CD4-positive, alpha-beta memory T cell (primary cell): Measurements from ENCODE around the gene GRM4. TPM values are rescaled to one million over a fixed set of nuclear protein-coding genes. Genes with fewer than 3 reads are reported as not detected.

Experiments
- CTCF ChIA-PET: fragments of 350-600 bp; sonication (Branson Sonifier 250); formaldehyde crosslinking; loops from one replicate; lab custom pipeline; 2021; ENCODE audit warnings: inconsistent platforms; ENCODE audit not compliant: partially characterized antibody; lab: Charles Lee
- POLR2A ChIA-PET: fragments of 350-600 bp; sonication (Branson Sonifier 250); formaldehyde crosslinking; loops from one replicate; lab custom pipeline; 2021; ENCODE audit not compliant: partially characterized antibody; lab: Charles Lee
- DNase-seq, 5 donors: peaks; one replicate each; pipeline versions ENCODE4 v3.0.0 to v3.0.0-alpha.2; 2020 to 2022; ENCODE audit warnings: mixed read lengths in 1 of 5
- H3K27ac ChIP-seq: one replicate; pipeline ENCODE4 v1.7.0; 2013; ENCODE audit warnings: low read depth, low read length
- H3K27me3 ChIP-seq: 2 replicates; pipeline ENCODE4 v1.7.0; 2013; ENCODE audit warnings: mild to moderate bottlenecking, low read length, moderate library complexity; ENCODE audit not compliant: insufficient read depth
- H3K36me3 ChIP-seq: 2 replicates; pipeline ENCODE4 v1.7.0; 2013; ENCODE audit warnings: mild to moderate bottlenecking, low read length, moderate library complexity; ENCODE audit not compliant: insufficient read depth
- H3K4me1 ChIP-seq: 2 replicates; pipeline ENCODE4 v1.7.0; 2013; ENCODE audit warnings: mild to moderate bottlenecking, low read length, moderate library complexity; ENCODE audit not compliant: insufficient read depth
- H3K4me3 ChIP-seq, 2 donors: one replicate each; pipeline ENCODE4 v1.7.0; 2013; ENCODE audit warnings: low read length in 2 of 2, mild to moderate bottlenecking in 1 of 2
- H3K9me3 ChIP-seq, 2 donors: one replicate each; pipeline ENCODE4 v1.7.0; 2013; ENCODE audit warnings: low read length in 2 of 2, control low read depth in 1 of 2; ENCODE audit not compliant: control insufficient read depth in 1 of 2
- H3K27ac Mint-ChIP-seq, 7 donors: one replicate each; pipeline ENCODE4 v1.8.0; 2020 to 2021; ENCODE audit warnings: mixed read lengths in 7 of 7, mild to moderate bottlenecking in 6 of 7, inconsistent platforms in 3 of 7, moderate library complexity in 3 of 7
- H3K27me3 Mint-ChIP-seq, 2 donors: one replicate each; pipeline ENCODE4 v1.8.0; 2020 to 2021; ENCODE audit warnings: mixed read lengths in 2 of 2
- H3K36me3 Mint-ChIP-seq, 2 donors: one replicate each; pipeline ENCODE4 v1.8.0; 2020 to 2021; ENCODE audit warnings: mixed read lengths in 2 of 2, inconsistent platforms in 1 of 2, mild to moderate bottlenecking in 1 of 2
- H3K4me1 Mint-ChIP-seq, 4 donors: one replicate each; pipeline ENCODE4 v1.8.0; 2020 to 2021; ENCODE audit warnings: mixed read lengths in 4 of 4, mild to moderate bottlenecking in 1 of 4
- H3K4me3 Mint-ChIP-seq, 8 donors: one replicate each; pipeline ENCODE4 v1.8.0; 2020 to 2021; ENCODE audit warnings: mixed read lengths in 8 of 8, mild to moderate bottlenecking in 7 of 8, moderate library complexity in 6 of 8, inconsistent platforms in 3 of 8
- H3K9me3 Mint-ChIP-seq, 8 donors: one replicate each; pipeline ENCODE4 v1.8.0; 2020 to 2021; ENCODE audit warnings: mixed read lengths in 8 of 8, mild to moderate bottlenecking in 5 of 8, inconsistent platforms in 3 of 8, moderate library complexity in 1 of 8
- intact Hi-C: fragments of 100-400 bp; cut with micrococcal nuclease; formaldehyde crosslinking; loops from one replicate; pipeline ENCODE4 v1.15.1; 2023
- microRNA-seq: library from miRNA; unstranded; fragments of <30 nt; microRNA quantifications from one replicate; pipeline ENCODE4 v1.2.0, GENCODE V29; 2021; ENCODE audit warnings: borderline replicate concordance, borderline number of aligned reads, borderline microRNAs expressed, mixed read lengths
- polyA plus RNA-seq, 2 donors: library from polyadenylated mRNA; unstranded; fragments of 300-500 nt; fragmentation: Illumina TruSeq; gene quantifications; one replicate each; pipeline ENCODE4 v1.2.3, GENCODE V29; 2021
- total RNA-seq, 2 experiments: library from RNA; stranded (reverse); gene quantifications; one replicate each; pipeline ENCODE4 v1.2.3, GENCODE V29; 2021

The GRM4 gene
- total and polyA plus RNA-seq, 4 experiments from 2014 or later, result 0.09 TPM; not detected in 3

- CTCF ChIA-PET, result no interaction called here
- no peak overlapping the region for H3K27ac Mint-ChIP-seq
Measured at GRCh38 chr6:33974030-33974429, 171.9 kb downstream of the GRM4 start.

GRCh38 chr6:33971580-33971979 lies 174.3 kb downstream of the GRM4 start:
- POLR2A ChIA-PET, result no interaction called here
- Histone ChIP-seq H3K27me3 (peaks cover 6% of the 10 kb centered on the region), H3K9me3 (no peaks in the 10 kb centered on the region), H3K36me3 (no peaks in the 10 kb centered on the region), H3K4me1 (no peaks in the 10 kb centered on the region), H3K4me3 (no peak overlapping the region), H3K27ac (no peak overlapping the region)
- intact Hi-C loops, result no loop called here
- H3K36me3 Mint-ChIP-seq, result no peaks in the 10 kb centered on the region
- no peak for DNase-seq
- peaks cover 28 to 33% of the 10 kb centered on the region in 2 donors for H3K27me3 Mint-ChIP-seq
- CTCF ChIA-PET, result interaction anchor here (1.3 kb wide), 1 partner anchor 12 kb away, joined by 3 read pairs; no protein-coding TSS in a partner anchor
- no peak overlapping the region for H3K4me3 Mint-ChIP-seq
- H3K4me1 Mint-ChIP-seq, result peaks cover 0 to 1% (median 0%) of the 10 kb centered on the region in 4 donors
- H3K27ac Mint-ChIP-seq, result no peak overlapping the region
- H3K9me3 Mint-ChIP-seq, result peaks cover 0 to 13% (median 2%) of the 10 kb centered on the region in 8 donors

More at GRCh38 chr6:33974030-33974429, 171.9 kb downstream of the GRM4 start:
- H3K9me3 ChIP-seq, result no peaks in the 10 kb centered on the region
- intact Hi-C loops, result no loop called here
- POLR2A ChIA-PET, result no interaction called here
- H3K27me3 ChIP-seq, result peaks cover 7% of the 10 kb centered on the region
- Mint-ChIP-seq H3K4me3 (no peak overlapping the region), H3K4me1 (peaks cover 0 to 6% (median 4%) of the 10 kb centered on the region in 4 donors), H3K9me3 (peaks cover 0 to 13% (median 2%) of the 10 kb centered on the region in 8 donors), H3K27me3 (peaks cover 23 to 33% of the 10 kb centered on the region in 2 donors), H3K36me3 (no peaks in the 10 kb centered on the region)
- H3K36me3 ChIP-seq, result no peaks in the 10 kb centered on the region
- no peak for DNase-seq
- no peak overlapping the region for H3K4me3 ChIP-seq
- H3K27ac ChIP-seq, result no peak overlapping the region
- no peaks in the 10 kb centered on the region for H3K4me1 ChIP-seq

Small RNA genes within 50 kb of the gene (microRNA-seq; reads per million reads assigned to microRNA genes)
- gene MIR1275, result 1.9 reads per million

Other genes starting within 250 kb of the GRM4 start
- gene HMGA1, start 90.8 kb upstream of the GRM4 start, total RNA-seq, result 10 to 100 TPM; 74.7 to 77.5 TPM
- gene HMGA1, start 90.8 kb upstream of the GRM4 start, polyA plus RNA-seq, result 10 to 100 TPM; 25.4 to 40.8 TPM
- 10 to 100 TPM; 29.7 to 30.1 TPM for gene SMIM29, start 102.9 kb upstream of the GRM4 start, total RNA-seq
- 10 to 100 TPM; 51.5 to 66.5 TPM for gene SMIM29, start 102.9 kb upstream of the GRM4 start, polyA plus RNA-seq
- gene NUDT3, start 246.6 kb upstream of the GRM4 start, total RNA-seq, result 10 to 100 TPM; 25.9 TPM
- gene NUDT3, start 246.6 kb upstream of the GRM4 start, polyA plus RNA-seq, result 10 to 100 TPM in 1 of 2 donors, 1 to 10 TPM in 1; 7.0 to 10.2 TPM